ENCODE data around the gene AUTS2.

DNA sequence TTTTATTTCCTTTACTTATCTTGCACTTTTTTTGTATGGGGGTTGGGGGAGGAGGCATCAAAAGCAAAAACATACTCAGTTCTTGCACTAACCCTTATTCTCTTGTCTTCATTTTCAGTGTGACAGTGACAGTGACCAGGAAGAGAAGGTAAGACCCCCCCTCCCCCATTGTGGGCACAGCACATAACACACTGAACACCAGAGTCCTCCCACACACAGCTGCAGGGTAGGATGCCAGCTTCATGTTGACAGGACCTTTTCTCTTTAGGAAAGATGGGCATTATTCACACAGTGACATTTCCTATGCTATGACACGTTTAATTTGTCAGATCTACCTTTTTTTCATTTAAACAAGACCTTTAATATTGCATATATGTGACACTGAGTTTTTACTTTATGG is 837.4 kb downstream of the AUTS2 start:
- TF ChIP-seq GATA2 (IDR thresholded peaks at IDR 0.05; ENCODE audit: low read depth, low read length) (no peak), GATA3 (IDR thresholded peaks at IDR 0.05; ENCODE audit: low read depth, low read length) (no peak)
